ENCODE data around the gene COPS2.

Gene COPS2

GRCh38 chr15:49135342-49135857 lies 20.0 kb downstream of the COPS2 start:
- no peak for TF ChIP-seq CTCF (IDR thresholded peaks at IDR 0.05)

- TF ChIP-seq CTCF (IDR thresholded peaks at IDR 0.05), result no peak
Observed at GRCh38 chr15:49134683-49135341, 20.6 kb downstream of the COPS2 start.

GRCh38 chr15:49131403-49131802 lies 24.0 kb downstream of the COPS2 start:
- TF ChIP-seq CTCF (IDR thresholded peaks at IDR 0.05), result no peak

- no peak for TF ChIP-seq CTCF (IDR thresholded peaks at IDR 0.05)
Observed at GRCh38 chr15:49124371-49124770, 31.0 kb downstream of the COPS2 start.

- no peak for TF ChIP-seq CTCF (IDR thresholded peaks at IDR 0.05)
Observed at GRCh38 chr15:49122541-49123062, 32.8 kb downstream of the COPS2 start.

GRCh38 chr15:49121901-49122300 lies 33.5 kb downstream of the COPS2 start:
- no peak for TF ChIP-seq CTCF (IDR thresholded peaks at IDR 0.05)

GRCh38 chr15:49120832-49121231 lies 34.6 kb downstream of the COPS2 start:
- TF ChIP-seq CTCF (IDR thresholded peaks at IDR 0.05), result no peak

Measured in LNCAP (cell line).